Spleen (tissue), 11 donors: ENCODE measurements around the gene CENPB. TPM values are rescaled to one million over a fixed set of nuclear protein-coding genes. Genes with fewer than 3 reads are reported as not detected.
A peak's percentile ranks its signal among the peaks of the same experiment; 100 is the strongest.

ENCODE experiments used
- DNase-seq: peaks from one replicate; pipeline ENCODE4 v3.0.0-alpha.2; 2020
- H3K27ac ChIP-seq, 8 donors: fragments of 200-600 bp; sonication (generic) in 7 of 8; 1 replicate in 4 of 8; 2 replicates in 4 of 8; pipeline versions ENCODE4 v1.5.0 to v1.8.0; 2016 to 2021; ENCODE audit warnings: inconsistent platforms in 4 of 8, mild to moderate bottlenecking in 4 of 8, moderate library complexity in 1 of 8
- H3K27me3 ChIP-seq, 7 donors: fragments of 200-600 bp; sonication (generic) in 6 of 7; replicated peaks in 1 of 7; 1 replicate in 4 of 7; 2 replicates in 3 of 7; pipeline versions ENCODE4 v1.5.0 to v1.8.0; 2016 to 2021; ENCODE audit warnings: inconsistent platforms in 3 of 7, mild to moderate bottlenecking in 1 of 7
- H3K36me3 ChIP-seq, 6 donors: fragments of 200-600 bp; sonication (generic) in 5 of 6; 1 replicate in 4 of 6; 2 replicates in 2 of 6; pipeline versions ENCODE4 v1.5.0 to v1.8.0; 2016 to 2021; ENCODE audit warnings: inconsistent platforms in 2 of 6
- H3K4me1 ChIP-seq, 6 donors: fragments of 200-600 bp; sonication (generic) in 5 of 6; 1 replicate in 3 of 6; 2 replicates in 3 of 6; pipeline versions ENCODE4 v1.5.0 to v1.8.0; 2016 to 2021; ENCODE audit warnings: inconsistent platforms in 3 of 6
- H3K4me3 ChIP-seq, 8 donors: fragments of 200-600 bp; sonication (generic) in 7 of 8; 1 replicate in 4 of 8; 2 replicates in 4 of 8; pipeline versions ENCODE4 v1.5.0 to v1.8.0; 2016 to 2021; ENCODE audit warnings: inconsistent platforms in 4 of 8, mild to moderate bottlenecking in 4 of 8, moderate library complexity in 2 of 8
- H3K9me3 ChIP-seq, 8 donors: fragments of 200-600 bp; sonication (generic) in 7 of 8; 1 replicate in 4 of 8; 2 replicates in 4 of 8; pipeline versions ENCODE4 v1.5.0 to v1.8.0; 2016 to 2021; ENCODE audit warnings: inconsistent platforms in 4 of 8
- CTCF ChIP-seq, 11 experiments: fragments of 200-600 bp in 7 of 11; fragments of 450-650 bp in 4 of 11; sonication (generic) in 4 of 11; IDR thresholded peaks in 8 of 11; conservative IDR thresholded peaks in 3 of 11; 1 replicate in 7 of 11; 2 replicates in 4 of 11; pipeline versions ENCODE4 v1.4.0 to v1.8.0; 2016 to 2021; ENCODE audit warnings: antibody characterized with exemption in 11 of 11, inconsistent platforms in 4 of 11, mild to moderate bottlenecking in 1 of 11
- POLR2A ChIP-seq, 3 donors: fragments of 450-650 bp; IDR thresholded peaks; one replicate each; pipeline ENCODE4 v1.5.1; 2017; ENCODE audit warnings: antibody characterized with exemption in 3 of 3, mild to moderate bottlenecking in 1 of 3
- POLR2AphosphoS5 ChIP-seq, 3 donors: sonication (generic); formaldehyde crosslinking; IDR thresholded peaks; one replicate each; pipeline ENCODE4 v1.5.1; 2017; ENCODE audit warnings: antibody characterized with exemption in 3 of 3
- WGBS, 5 donors: extraction: QIAGEN DNeasy Blood & Tissue Kit in 3 of 5; methylation state at CpG; one replicate each; pipeline versions ENCODE4 v1.1.5 to v1.1.7; 2013 to 2018; 5-methylcytosine and 5-hydroxymethylcytosine counted together
- intact Hi-C: fragments of 100-400 bp; cut with DNase I; formaldehyde crosslinking; loops from one replicate; pipeline ENCODE4 v1.15.0; 2023; ENCODE audit warnings: low total_unique reads
- polyA plus RNA-seq, 3 donors: library from polyadenylated mRNA; stranded (reverse); fragments of 200-250 nt; gene quantifications; one replicate each; pipeline ENCODE4 v1.2.1, GENCODE V29; 2013
- total RNA-seq, 7 donors: library from RNA; depleted of rRNA in 3 of 7; stranded (reverse); fragments of >200 nt in 3 of 7; fragmentation: NEBNext Ultra II Directional in 4 of 7; extraction: Animal tissue kit (Norgen Biotek cat#: 25700) in 4 of 7; gene quantifications; one replicate each; pipeline versions ENCODE4 v1.1.0 to v1.2.1, GENCODE V29; 2016 to 2021
- donor health status: healthy with polysubstance abuse.
- donor health status: DM: no; HTN: no; CAD: no; lungs with moderate emphysema.
- donor health status: DM: no; HTN: no; CAD: no.
- donor health status: Bipolar disorder and iron deficiency.
- donor health status: healthy.
- donor health status: DM: no; HTN: no; CAD: no.
- donor health status: DM: yes; HTN: yes; CAD: no.

CENPB gene
- total and polyA plus RNA-seq, 10 donors: 24.8 to 84.7 (median 55.6) TPM

- DNase-seq: peak; percentile 62
- H3K9me3 ChIP-seq: no peaks in the 10 kb centered on the region
- H3K27ac ChIP-seq: peak overlapping the region in 2 of 8 donors; percentile 7 to 45
- H3K4me3 ChIP-seq: peak overlapping the region in 1 of 8 donors; percentile 57
- peaks cover 0 to 22% (median 9%) of the 10 kb centered on the region in 7 donors for H3K27me3 ChIP-seq
- TF ChIP-seq POLR2AphosphoS5 (IDR thresholded peaks at IDR 0.05) (no peak), POLR2A (IDR thresholded peaks at IDR 0.05) (no peak), CTCF (IDR thresholded peaks at IDR 0.05 in 8 of 11, conservative IDR thresholded peaks at IDR 0.05 in 3 of 11) (no peak)
- intact Hi-C loops: no loop called here
- 73 to 81% (median 75%) methylated on average over 10 to 11 of the region's 11 CpGs for WGBS, 5 donors
- peaks cover 0 to 85% (median 6%) of the 10 kb centered on the region in 6 donors for H3K36me3 ChIP-seq
- H3K4me1 ChIP-seq: peaks cover 0 to 40% (median 19%) of the 10 kb centered on the region in 6 donors
Measured at GRCh38 chr20:3745686-3746173, 40.8 kb downstream of the CENPB start.

DNA sequence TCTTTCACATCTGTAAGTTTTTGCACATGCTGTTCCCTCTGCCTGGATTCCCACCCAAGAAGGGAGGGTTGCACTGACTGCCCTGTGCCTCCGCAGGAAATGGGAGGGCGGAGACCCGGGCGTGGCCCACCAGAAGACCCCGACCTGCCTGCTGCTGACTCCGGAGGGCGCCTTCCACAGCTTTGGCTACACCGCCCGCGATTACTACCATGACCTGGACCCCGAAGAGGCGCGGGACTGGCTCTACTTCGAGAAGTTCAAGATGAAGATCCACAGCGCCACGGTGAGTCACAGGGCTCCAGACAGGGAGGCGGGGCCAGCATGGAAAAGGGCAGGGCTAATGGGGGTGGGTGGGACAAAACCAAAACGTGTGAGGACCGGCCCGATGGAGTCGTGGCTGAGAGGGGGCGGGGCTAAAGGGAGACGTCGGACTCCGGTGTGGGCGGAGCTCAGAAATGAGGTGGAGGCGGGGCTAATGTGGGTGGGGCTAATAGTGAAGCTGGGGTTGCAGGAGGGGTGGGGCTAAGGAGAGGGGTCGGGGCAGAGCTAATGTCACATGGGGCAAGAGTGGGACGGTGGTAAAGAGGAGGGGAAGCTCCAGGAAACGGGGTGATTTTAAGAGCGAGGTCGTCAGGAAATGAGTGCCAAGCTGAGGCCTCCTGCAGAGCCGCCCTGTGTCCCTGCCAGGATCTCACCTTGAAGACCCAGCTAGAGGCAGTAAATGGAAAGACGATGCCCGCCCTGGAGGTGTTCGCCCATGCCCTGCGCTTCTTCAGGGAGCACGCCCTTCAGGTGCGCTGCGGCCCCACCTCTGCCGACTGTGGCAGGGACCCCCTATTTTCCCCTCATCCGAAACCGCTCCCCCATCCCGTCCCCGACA is 41.5 kb downstream of the CENPB start:
- H3K27ac ChIP-seq: peak overlapping the region in 4 of 8 donors; percentile 7 to 45 (median 24)
- peak; percentile 88 for DNase-seq
- H3K36me3 ChIP-seq: peaks cover 0 to 81% (median 3%) of the 10 kb centered on the region in 6 donors
- TF ChIP-seq POLR2AphosphoS5 (IDR thresholded peaks at IDR 0.05): peak in 1 of 3 donors; percentile 38
- no peak for TF ChIP-seq CTCF (IDR thresholded peaks at IDR 0.05 in 8 of 11, conservative IDR thresholded peaks at IDR 0.05 in 3 of 11)
- H3K4me1 ChIP-seq: peaks cover 0 to 47% (median 24%) of the 10 kb centered on the region in 6 donors
- intact Hi-C loops: no loop called here
- WGBS, 5 donors: 37 to 47% (median 44%) methylated on average over 45 of the region's 45 CpGs
- H3K9me3 ChIP-seq: no peaks in the 10 kb centered on the region
- H3K27me3 ChIP-seq: peaks cover 0 to 22% (median 9%) of the 10 kb centered on the region in 7 donors
- H3K4me3 ChIP-seq: peak overlapping the region in 3 of 8 donors; percentile 9 to 57 (median 13)

GRCh38 chr20:3744037-3744436 is 42.5 kb downstream of the CENPB start:
- no peaks in the 10 kb centered on the region for H3K9me3 ChIP-seq
- TF ChIP-seq CTCF (IDR thresholded peaks at IDR 0.05 in 8 of 11, conservative IDR thresholded peaks at IDR 0.05 in 3 of 11) (no peak), POLR2AphosphoS5 (IDR thresholded peaks at IDR 0.05) (no peak), POLR2A (IDR thresholded peaks at IDR 0.05) (no peak)
- intact Hi-C loops: no loop called here
- peaks cover 2 to 57% (median 32%) of the 10 kb centered on the region in 6 donors for H3K4me1 ChIP-seq
- H3K27ac ChIP-seq: peak overlapping the region in 2 of 8 donors; percentile 12 to 36
- no peak overlapping the region for H3K4me3 ChIP-seq
- peaks cover 0 to 71% (median 0%) of the 10 kb centered on the region in 6 donors for H3K36me3 ChIP-seq
- WGBS, 5 donors: 74 to 86% (median 76%) methylated on average over 1 of the region's 1 CpG
- DNase-seq: no peak
- peaks cover 0 to 16% (median 4%) of the 10 kb centered on the region in 7 donors for H3K27me3 ChIP-seq

GRCh38 chr20:3743251-3743650 is 43.3 kb downstream of the CENPB start:
- peaks cover 0 to 63% (median 0%) of the 10 kb centered on the region in 6 donors for H3K36me3 ChIP-seq
- intact Hi-C loops: no loop called here
- no peak for DNase-seq
- H3K4me3 ChIP-seq: no peak overlapping the region
- peaks cover 10 to 65% (median 40%) of the 10 kb centered on the region in 6 donors for H3K4me1 ChIP-seq
- H3K27me3 ChIP-seq: peaks cover 0 to 16% (median 4%) of the 10 kb centered on the region in 7 donors
- TF ChIP-seq POLR2A (IDR thresholded peaks at IDR 0.05) (no peak), POLR2AphosphoS5 (IDR thresholded peaks at IDR 0.05) (no peak), CTCF (IDR thresholded peaks at IDR 0.05 in 8 of 11, conservative IDR thresholded peaks at IDR 0.05 in 3 of 11) (no peak)
- WGBS, 5 donors: 66 to 91% (median 74%) methylated on average over 2 of the region's 2 CpGs
- no peak overlapping the region for H3K27ac ChIP-seq
- no peaks in the 10 kb centered on the region for H3K9me3 ChIP-seq
